Mesothelial cell of epicardium (in vitro differentiated cells): Measurements from ENCODE around the gene MYO15B. TPM values are rescaled to one million over a fixed set of nuclear protein-coding genes. Genes with fewer than 3 reads are reported as not detected.

Experiments
- DNase-seq, 2 experiments: peaks; one replicate each; pipeline ENCODE4 v3.0.0; 2021; ENCODE audit warnings: low spot score in 2 of 2; ENCODE audit not compliant: unreplicated experiment in 2 of 2
- H3K27ac Mint-ChIP-seq: 2 replicates; pipeline ENCODE4 v1.8.0; 2021; ENCODE audit warnings: mixed read lengths
- H3K27me3 Mint-ChIP-seq: 2 replicates; pipeline ENCODE4 v1.8.0; 2021; ENCODE audit warnings: low read depth, mixed read lengths
- H3K36me3 Mint-ChIP-seq: 2 replicates; pipeline ENCODE4 v1.8.0; 2021; ENCODE audit warnings: mixed read lengths
- H3K4me1 Mint-ChIP-seq: 2 replicates; pipeline ENCODE4 v1.8.0; 2021; ENCODE audit warnings: mixed read lengths
- H3K4me3 Mint-ChIP-seq: 2 replicates; pipeline ENCODE4 v1.8.0; 2021; ENCODE audit warnings: mild to moderate bottlenecking, moderate library complexity, mixed read lengths
- H3K9me3 Mint-ChIP-seq: 2 replicates; pipeline ENCODE4 v1.8.0; 2021; ENCODE audit warnings: mixed read lengths
- CTCF ChIP-seq: fragments of 200-600 bp; sonication (generic); IDR thresholded peaks from one replicate; pipeline ENCODE4 v1.5.0; 2021; ENCODE audit warnings: antibody characterized with exemption; ENCODE audit not compliant: unreplicated experiment
- total RNA-seq: library from RNA; stranded (reverse); gene quantifications from 3 replicates; pipeline ENCODE4 v1.2.1, GENCODE V29; 2021

MYO15B gene
- total RNA-seq, 1 donor from 2014 or later = 281 TPM

- Mint-ChIP-seq H3K36me3 (peaks cover 7% of the 10 kb centered on the region), H3K27me3 (no peaks in the 10 kb centered on the region), H3K4me1 (peaks cover 40% of the 10 kb centered on the region), H3K27ac (peak overlapping the region; percentile 90), H3K9me3 (no peaks in the 10 kb centered on the region), H3K4me3 (no peak overlapping the region)
- no peak for TF ChIP-seq CTCF
- DNase-seq = no peak
Measured at GRCh38 chr17:75643643-75644017, 56.0 kb downstream of the MYO15B start.

GRCh38 chr17:75645501-75645888, 57.9 kb downstream of the MYO15B start:
- no peaks in the 10 kb centered on the region for H3K27me3 Mint-ChIP-seq
- peaks cover 18% of the 10 kb centered on the region for H3K36me3 Mint-ChIP-seq
- no peak for TF ChIP-seq CTCF
- H3K9me3 Mint-ChIP-seq = no peaks in the 10 kb centered on the region
- H3K4me3 Mint-ChIP-seq = no peak overlapping the region
- DNase-seq = no peak
- H3K4me1 Mint-ChIP-seq = peaks cover 34% of the 10 kb centered on the region
- H3K27ac Mint-ChIP-seq = peak overlapping the region; percentile 96

GRCh38 chr17:75645889-75646637, 58.5 kb downstream of the MYO15B start:
- Mint-ChIP-seq H3K4me3 (no peak overlapping the region), H3K9me3 (no peaks in the 10 kb centered on the region), H3K27me3 (no peaks in the 10 kb centered on the region), H3K27ac (peak overlapping the region; percentile 96), H3K4me1 (peaks cover 34% of the 10 kb centered on the region), H3K36me3 (peaks cover 18% of the 10 kb centered on the region)
- DNase-seq = no peak
- TF ChIP-seq CTCF = no peak

GRCh38 chr17:75646638-75646992, 59.0 kb downstream of the MYO15B start:
- no peaks in the 10 kb centered on the region for H3K9me3 Mint-ChIP-seq
- H3K27me3 Mint-ChIP-seq = no peaks in the 10 kb centered on the region
- DNase-seq = no peak
- no peak for TF ChIP-seq CTCF
- H3K4me3 Mint-ChIP-seq = no peak overlapping the region
- H3K27ac Mint-ChIP-seq = peak overlapping the region; percentile 96
- H3K4me1 Mint-ChIP-seq = peaks cover 34% of the 10 kb centered on the region
- peaks cover 18% of the 10 kb centered on the region for H3K36me3 Mint-ChIP-seq

- no peak for DNase-seq
- Mint-ChIP-seq H3K27ac (peak overlapping the region; percentile 96), H3K4me3 (no peak overlapping the region), H3K27me3 (no peaks in the 10 kb centered on the region), H3K4me1 (peaks cover 29% of the 10 kb centered on the region), H3K9me3 (no peaks in the 10 kb centered on the region), H3K36me3 (peaks cover 18% of the 10 kb centered on the region)
- no peak for TF ChIP-seq CTCF
Measured at GRCh38 chr17:75647061-75647460, 59.5 kb downstream of the MYO15B start.
